Psoas muscle (tissue), 8 donors: ENCODE data around the gene SLIT3. TPM values are rescaled to one million over a fixed set of nuclear protein-coding genes. Genes with fewer than 3 reads are reported as not detected.

ENCODE experiments used
- ATAC-seq, 4 donors: fragments of 200-7000 bp; cut with Tn5 transposase; one replicate each; pipeline ENCODE4 v1.9.1; 2020; ENCODE audit warnings: moderate library complexity in 3 of 4, mild to moderate bottlenecking in 2 of 4
- DNase-seq, 2 donors: peaks; one replicate each; pipeline ENCODE4 v3.0.0-alpha.2; 2020
- H3K27ac ChIP-seq: fragments of 200-600 bp; one replicate; pipeline ENCODE4 v1.8.0; 2022
- H3K27me3 ChIP-seq, 3 donors: fragments of 200-600 bp in 1 of 3; one replicate each; pipeline versions ENCODE4 v1.6.1 to v1.8.0; 2013 to 2022; ENCODE audit warnings: low read length in 2 of 3, mild to moderate bottlenecking in 2 of 3, moderate library complexity in 1 of 3; ENCODE audit not compliant: insufficient read depth in 3 of 3
- H3K36me3 ChIP-seq, 2 donors: fragments of 200-600 bp in 1 of 2; one replicate each; pipeline versions ENCODE4 v1.6.1 to v1.8.0; 2013 to 2022; ENCODE audit warnings: low read depth in 1 of 2, mild to moderate bottlenecking in 1 of 2, moderate library complexity in 1 of 2; ENCODE audit not compliant: insufficient read depth in 1 of 2
- H3K4me1 ChIP-seq: fragments of 200-600 bp; one replicate; pipeline ENCODE4 v1.8.0; 2022
- H3K4me3 ChIP-seq: fragments of 200-600 bp; one replicate; pipeline ENCODE4 v1.8.0; 2022; ENCODE audit warnings: mild to moderate bottlenecking
- H3K9me3 ChIP-seq: fragments of 200-600 bp; one replicate; pipeline ENCODE4 v1.8.0; 2022
- whole genome bisulfite sequencing, 3 donors: extraction: QIAGEN DNeasy Blood & Tissue Kit; methylation state at CpG; one replicate each; pipeline versions ENCODE4 v1.1.6 to v1.1.7; 2013; 5-methylcytosine and 5-hydroxymethylcytosine counted together
- intact Hi-C, 2 donors: fragments of 100-400 bp; cut with DNase I; formaldehyde crosslinking; loops; one replicate each; pipeline versions ENCODE4 v1.11.0 to v1.14.2; 2022
- polyA plus RNA-seq, 3 donors: library from polyadenylated mRNA; stranded (reverse); fragments of 200-250 nt; gene quantifications; one replicate each; pipeline ENCODE4 v1.2.3, GENCODE V29; 2013
- total RNA-seq, 4 donors: library from RNA; stranded (reverse); fragmentation: NEBNext Ultra II Directional in 2 of 4; extraction: Animal tissue kit (Norgen Biotek cat#: 25700) in 2 of 4; gene quantifications; one replicate each; pipeline versions ENCODE4 v1.2.1 to v1.2.4, GENCODE V29; 2021 to 2023
- TF ChIP-seq, protein P1 (sequence below): fragments of 200-600 bp; IDR thresholded peaks from one replicate; pipeline ENCODE4 v1.8.0; 2022; ENCODE audit warnings: antibody characterized with exemption
- donor health status: healthy with polysubstance abuse.
- donor health status: DM: no; HTN: no; CAD: no; lungs with moderate emphysema.
- donor health status: Bipolar disorder and iron deficiency.
- donor health status: healthy.
- donor health status: DM: yes; HTN: yes; CAD: no.
- donor health status: DM: no; HTN: no; CAD: no.
- donor health status: DM: no; HTN: no; CAD: no.
- donor health status: DM: yes; HTN: yes; CAD: no.

SLIT3 gene
- total and polyA plus RNA-seq, 7 donors = 0.81 to 5.9 (median 2.1) TPM

DNA sequence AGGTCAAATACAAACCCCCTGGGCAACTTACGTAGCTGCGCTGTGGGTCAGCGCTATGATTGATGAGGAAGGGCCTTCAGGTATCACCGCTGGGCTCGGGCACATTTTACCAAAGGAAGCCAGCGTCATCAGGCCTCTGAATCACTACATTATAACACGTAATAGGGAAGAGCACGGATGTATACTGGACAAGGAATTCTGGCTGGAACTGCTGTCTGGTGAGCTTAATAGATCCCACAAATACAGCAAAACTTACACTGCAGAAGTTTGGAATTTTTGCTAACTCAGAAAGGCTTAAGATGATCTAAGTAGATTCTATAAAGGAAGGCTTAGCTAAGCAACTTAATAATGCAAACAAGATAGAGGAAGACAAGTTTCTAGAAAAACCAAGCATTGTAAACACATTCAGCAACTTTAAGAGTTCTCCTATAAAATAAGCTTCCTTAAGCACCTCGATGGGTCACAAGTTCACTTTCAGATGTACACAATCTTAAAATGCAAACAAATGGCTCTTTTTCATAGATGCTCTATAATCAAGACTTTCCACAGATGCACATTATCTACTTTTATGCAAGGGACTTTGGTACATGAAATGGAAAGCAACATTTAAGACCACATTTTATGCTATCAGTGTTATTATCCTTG is 361.7 kb downstream of the SLIT3 start:
- intact Hi-C loops = no loop called here
- 74 to 80% (median 80%) methylated on average over 9 of the region's 9 CpGs for WGBS, 3 donors
- H3K9me3 ChIP-seq = no peaks in the 10 kb centered on the region
- no peaks in the 10 kb centered on the region for H3K27me3 ChIP-seq
- DNase-seq (no peak), ATAC-seq (no peak)
- no peaks in the 10 kb centered on the region for H3K36me3 ChIP-seq
- no peak overlapping the region for H3K27ac ChIP-seq
- H3K4me3 ChIP-seq = no peak overlapping the region
- H3K4me1 ChIP-seq = no peaks in the 10 kb centered on the region
- TF ChIP-seq, protein P1, sequence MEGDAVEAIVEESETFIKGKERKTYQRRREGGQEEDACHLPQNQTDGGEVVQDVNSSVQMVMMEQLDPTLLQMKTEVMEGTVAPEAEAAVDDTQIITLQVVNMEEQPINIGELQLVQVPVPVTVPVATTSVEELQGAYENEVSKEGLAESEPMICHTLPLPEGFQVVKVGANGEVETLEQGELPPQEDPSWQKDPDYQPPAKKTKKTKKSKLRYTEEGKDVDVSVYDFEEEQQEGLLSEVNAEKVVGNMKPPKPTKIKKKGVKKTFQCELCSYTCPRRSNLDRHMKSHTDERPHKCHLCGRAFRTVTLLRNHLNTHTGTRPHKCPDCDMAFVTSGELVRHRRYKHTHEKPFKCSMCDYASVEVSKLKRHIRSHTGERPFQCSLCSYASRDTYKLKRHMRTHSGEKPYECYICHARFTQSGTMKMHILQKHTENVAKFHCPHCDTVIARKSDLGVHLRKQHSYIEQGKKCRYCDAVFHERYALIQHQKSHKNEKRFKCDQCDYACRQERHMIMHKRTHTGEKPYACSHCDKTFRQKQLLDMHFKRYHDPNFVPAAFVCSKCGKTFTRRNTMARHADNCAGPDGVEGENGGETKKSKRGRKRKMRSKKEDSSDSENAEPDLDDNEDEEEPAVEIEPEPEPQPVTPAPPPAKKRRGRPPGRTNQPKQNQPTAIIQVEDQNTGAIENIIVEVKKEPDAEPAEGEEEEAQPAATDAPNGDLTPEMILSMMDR = no peak

DNA sequence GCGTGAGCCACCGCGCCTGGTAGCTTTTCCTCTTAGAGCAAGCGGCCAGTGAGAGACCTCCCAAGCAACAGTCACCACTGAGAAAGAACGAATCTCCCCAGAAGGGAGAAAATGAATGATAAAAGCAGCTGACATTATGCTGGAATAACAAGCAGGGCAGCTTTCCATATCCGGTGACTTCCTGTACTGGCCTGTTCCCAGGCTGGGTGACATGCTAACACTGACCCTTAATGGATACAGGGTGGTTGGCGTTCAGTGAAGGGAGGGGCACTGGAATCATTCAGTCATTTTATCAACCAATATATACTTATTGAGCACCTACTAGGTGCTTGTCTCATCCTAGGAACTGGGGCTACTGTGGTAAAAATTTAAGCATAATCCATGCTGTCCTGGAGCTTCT is 364.4 kb downstream of the SLIT3 start:
- ATAC-seq (no peak), DNase-seq (no peak)
- Histone ChIP-seq H3K36me3 (no peaks in the 10 kb centered on the region), H3K4me3 (no peak overlapping the region), H3K9me3 (no peaks in the 10 kb centered on the region), H3K27me3 (no peaks in the 10 kb centered on the region), H3K4me1 (no peaks in the 10 kb centered on the region), H3K27ac (no peak overlapping the region)
- WGBS, 3 donors = 65 to 72% (median 66%) methylated on average over 7 of the region's 7 CpGs
- TF ChIP-seq, protein P1 = no peak
- intact Hi-C loops = no loop called here

DNA sequence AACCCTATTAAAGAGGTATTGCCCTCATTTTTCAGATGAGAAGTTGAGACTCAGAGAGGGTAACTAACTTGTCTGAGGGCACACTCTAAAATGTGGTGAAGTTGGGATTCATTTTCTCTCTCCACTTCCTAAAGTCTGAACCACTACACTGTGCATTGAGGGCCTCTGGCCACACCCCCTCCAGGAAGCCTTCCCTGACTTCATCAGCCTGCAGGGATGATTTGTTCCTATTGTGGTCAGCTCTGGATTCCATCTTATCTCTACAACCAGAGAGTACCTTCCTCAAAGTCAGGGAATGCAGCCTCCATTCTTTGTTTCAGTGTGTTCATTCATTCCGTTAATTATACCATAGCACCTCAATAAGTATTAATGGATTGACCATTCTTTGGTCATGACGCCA is 365.8 kb downstream of the SLIT3 start:
- Histone ChIP-seq H3K4me3 (no peak overlapping the region), H3K27me3 (no peaks in the 10 kb centered on the region), H3K27ac (no peak overlapping the region), H3K4me1 (no peaks in the 10 kb centered on the region), H3K36me3 (no peaks in the 10 kb centered on the region), H3K9me3 (no peaks in the 10 kb centered on the region)
- ATAC-seq (no peak), DNase-seq (no peak)
- TF ChIP-seq, protein P1 = no peak
- intact Hi-C loops = no loop called here
- 84 to 88% (median 84%) methylated on average over 2 of the region's 2 CpGs for WGBS, 3 donors

DNA sequence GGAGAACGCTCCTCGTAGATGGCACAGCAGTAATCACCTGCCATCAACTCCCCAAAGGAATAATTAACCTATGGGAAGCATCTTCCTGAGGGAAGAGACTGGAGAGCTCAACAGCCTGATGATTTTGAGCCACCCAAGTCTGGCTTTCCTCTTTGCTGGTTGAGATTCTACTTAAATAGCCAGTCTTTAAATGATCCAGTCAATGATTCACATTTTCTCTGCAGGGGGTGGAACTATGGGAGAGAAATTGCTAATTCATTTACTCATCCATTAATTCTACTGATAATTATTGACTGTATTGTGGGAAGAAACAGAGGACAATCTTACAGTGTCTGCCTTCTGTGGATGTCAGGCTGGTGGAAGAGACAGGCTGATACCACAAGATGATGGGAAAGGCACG is 366.8 kb downstream of the SLIT3 start:
- no peaks in the 10 kb centered on the region for H3K36me3 ChIP-seq
- TF ChIP-seq, protein P1 = no peak
- no peaks in the 10 kb centered on the region for H3K4me1 ChIP-seq
- H3K9me3 ChIP-seq = no peaks in the 10 kb centered on the region
- ATAC-seq = no peak
- no peaks in the 10 kb centered on the region for H3K27me3 ChIP-seq
- intact Hi-C loops = no loop called here
- 66 to 74% (median 68%) methylated on average over 3 of the region's 3 CpGs for WGBS, 3 donors
- H3K27ac ChIP-seq = no peak overlapping the region
- H3K4me3 ChIP-seq = no peak overlapping the region
- DNase-seq = no peak
